MM.1S (cell line): Measurements from ENCODE around the gene RBBP5.

Source experiments
- CTCF ChIP-seq: fragments of 300-600 bp; sonication (generic); IDR thresholded peaks from 2 replicates; pipeline ENCODE4 v1.5.1; 2016; ENCODE audit warnings: antibody characterized with exemption, low read length, mixed read lengths
- EZH2 ChIP-seq: fragments of 300-600 bp; sonication (generic); optimal IDR thresholded peaks from 2 replicates; pipeline ENCODE3; 2017; ENCODE audit warnings: low read depth, mild to moderate bottlenecking, antibody characterized with exemption, low read length, mixed read lengths
- EZH2phosphoT487 ChIP-seq: fragments of 300-600 bp; sonication (generic); IDR thresholded peaks from 2 replicates; pipeline ENCODE4 v1.6.1; 2018; ENCODE audit warnings: antibody characterized with exemption, low read length

GRCh38 chr1:205041001-205041715 lies 80.6 kb downstream of the RBBP5 start:
- TF ChIP-seq CTCF (no peak), EZH2phosphoT487 (no peak), EZH2 (no peak)
